ENCODE results near the gene TYW3. TPM values are rescaled to one million over a fixed set of nuclear protein-coding genes. Genes with fewer than 3 reads are reported as not detected.

TYW3 gene
- total and polyA plus RNA-seq, 2 of the 13 experiments (the other 11 are each of a cell fraction or from before 2014, with no cell fraction given), result 17.6 to 45.8 TPM

GRCh38 chr1:74731399-74732052 lies 1.4 kb upstream of the TYW3 start (continued):
- TF ChIP-seq ATF2 (CRISPR knock-in tag; IDR thresholded peaks at IDR 0.05) (peak; percentile 72), CTCF (CRISPR knock-in tag; IDR thresholded peaks at IDR 0.05) (no peak), PHF8 (CRISPR knock-in tag; IDR thresholded peaks at IDR 0.05) (peak; percentile 30; the same call in 1 of the 2 replicates), ZNF282 (IDR thresholded peaks at IDR 0.05; ENCODE audit: partially characterized antibody) (no peak), ZNF576 (CRISPR knock-in tag; IDR thresholded peaks at IDR 0.05) (no peak), ZNF747 (CRISPR knock-in tag; IDR thresholded peaks at IDR 0.05; ENCODE audit: borderline replicate concordance) (no peak), ZNF121 (CRISPR knock-in tag; IDR thresholded peaks at IDR 0.05) (peak; percentile 97), FOXO4 (CRISPR knock-in tag; conservative IDR thresholded peaks at IDR 0.05) (no peak), CBX2 (IDR thresholded peaks at IDR 0.05; ENCODE audit: low read depth, low read length) (no peak), CBX2 (CRISPR knock-in tag; IDR thresholded peaks at IDR 0.05; ENCODE audit: low read depth) (no peak), FOXJ3 (CRISPR knock-in tag; IDR thresholded peaks at IDR 0.05; ENCODE audit: borderline replicate concordance) (peak; percentile 69; the same call in 1 of the 2 replicates), HMG20A (CRISPR knock-in tag; IDR thresholded peaks at IDR 0.05; ENCODE audit: borderline replicate concordance) (peak; percentile 45; the same call in 1 of the 2 replicates), KDM3A (CRISPR knock-in tag; IDR thresholded peaks at IDR 0.05; ENCODE audit: low read depth) (no peak), ZNF570 (CRISPR knock-in tag; IDR thresholded peaks at IDR 0.05; ENCODE audit: borderline replicate concordance) (no peak), TFDP2 (CRISPR knock-in tag; IDR thresholded peaks at IDR 0.05) (no peak), NPAS2 (CRISPR knock-in tag; IDR thresholded peaks at IDR 0.05; ENCODE audit: borderline replicate concordance) (no peak), POLR2AphosphoS2 (IDR thresholded peaks at IDR 0.05; ENCODE audit: low read depth, low read length) (peak; percentile 54; the same call in 1 of the 2 replicates), POLR2A (IDR thresholded peaks at IDR 0.05; ENCODE audit: insufficient read depth in 1 of 2, low read depth in 2 of 2, low read length in 2 of 2) (peak; percentile 82 to 97), POLR2G (IDR thresholded peaks at IDR 0.05; ENCODE audit: low read depth, low read length) (peak; percentile 84), HDAC2 (CRISPR knock-in tag; IDR thresholded peaks at IDR 0.05) (peak; percentile 13; the same call in 1 of the 2 replicates), HOXA5 (CRISPR knock-in tag; IDR thresholded peaks at IDR 0.05) (no peak)

All from HepG2 (cell line).